SK-N-SH (cell line): ENCODE measurements around the gene IQSEC1. TPM values are rescaled to one million over a fixed set of nuclear protein-coding genes. Genes with fewer than 3 reads are reported as not detected.
A peak's percentile ranks its signal among the peaks of the same experiment; 100 is the strongest.

ENCODE experiments used
- CTCF ChIA-PET: fragments of 300-600, 350-600 bp; formaldehyde crosslinking; extraction: SDS; loops from one replicate; lab custom pipeline; 2021; lab: Yijun Ruan, JAX
- POLR2A ChIA-PET: fragments of 350-600 bp; sonication (Branson Sonifier 250); formaldehyde crosslinking; extraction: SDS; loops from one replicate; lab custom pipeline; 2020; ENCODE audit warnings: antibody characterized with exemption, inconsistent platforms; lab: Yijun Ruan, JAX
- DNase-seq: peaks from one replicate; pipeline ENCODE4 v3.0.0; 2012
- H2AFZ ChIP-seq: fragments of 200-600 bp; sonication (generic); 2 replicates; pipeline ENCODE4 v1.8.1; 2016; ENCODE audit warnings: antibody characterized with exemption, mild to moderate bottlenecking, low read depth
- H3F3A ChIP-seq: fragments of 200-600 bp; sonication (generic); replicated peaks from 2 replicates; pipeline ENCODE3; 2016; ENCODE audit warnings: antibody characterized with exemption, mild to moderate bottlenecking; ENCODE audit not compliant: insufficient read depth
- H3K27ac ChIP-seq, 2 experiments: fragments of 200-500 bp in 1 of 2; fragments of 200-600 bp in 1 of 2; sonication (Bioruptor generic) in 1 of 2; sonication (generic), shearing (Covaris generic) in 1 of 2; 2 replicates each; pipeline versions ENCODE4 v1.5.1 to v1.6.1; 2014 to 2016; ENCODE audit warnings: low read depth in 2 of 2, inconsistent platforms in 1 of 2, low read length in 1 of 2, mild to moderate bottlenecking in 1 of 2, mixed read lengths in 1 of 2
- H3K27me3 ChIP-seq: fragments of 200-600 bp; sonication (generic), shearing (Covaris generic); 2 replicates; pipeline ENCODE4 v1.6.1; 2016; ENCODE audit warnings: mixed run types; ENCODE audit not compliant: insufficient read depth
- H3K36me3 ChIP-seq, 2 experiments: fragments of 200-500 bp in 1 of 2; fragments of 200-600 bp in 1 of 2; sonication (Bioruptor generic) in 1 of 2; sonication (generic) in 1 of 2; replicated peaks in 1 of 2; 2 replicates each; pipeline versions ENCODE3 to v1.5.1; 2014 to 2016; ENCODE audit warnings: low read length in 1 of 2, mild to moderate bottlenecking in 1 of 2; ENCODE audit not compliant: insufficient read depth in 2 of 2, control insufficient read depth in 1 of 2
- H3K4me1 ChIP-seq, 2 experiments: fragments of 200-500 bp in 1 of 2; fragments of 200-600 bp in 1 of 2; sonication (Bioruptor generic) in 1 of 2; sonication (generic), shearing (Covaris generic) in 1 of 2; 2 replicates each; pipeline versions ENCODE4 v1.5.1 to v1.6.1; 2014 to 2016; ENCODE audit warnings: low read depth in 1 of 2, low read length in 1 of 2, mixed run types in 1 of 2; ENCODE audit not compliant: insufficient read depth in 2 of 2, control insufficient read depth in 1 of 2
- H3K4me2 ChIP-seq: fragments of 200-600 bp; sonication (generic), shearing (Covaris generic); 2 replicates; pipeline ENCODE4 v1.6.1; 2017; ENCODE audit warnings: mixed run types
- H3K4me3 ChIP-seq, 2 experiments: fragments of 200-500 bp in 1 of 2; fragments of 200-600 bp in 1 of 2; sonication (Bioruptor generic) in 1 of 2; sonication (generic), shearing (Covaris generic) in 1 of 2; 2 replicates each; pipeline versions ENCODE4 v1.5.1 to v1.8.1; 2014 to 2016; ENCODE audit warnings: low read depth in 2 of 2, inconsistent platforms in 1 of 2, low read length in 1 of 2, mild to moderate bottlenecking in 1 of 2, mixed read lengths in 1 of 2, moderate library complexity in 1 of 2
- H3K79me2 ChIP-seq: fragments of 200-600 bp; sonication (generic); 2 replicates; pipeline ENCODE4 v1.8.1; 2017; ENCODE audit warnings: mild to moderate bottlenecking; ENCODE audit not compliant: insufficient read depth
- H3K9ac ChIP-seq: fragments of 200-600 bp; sonication (generic); 2 replicates; pipeline ENCODE4 v1.6.1; 2017; ENCODE audit warnings: mixed run types
- H3K9me2 ChIP-seq: fragments of 200-600 bp; sonication (generic); 2 replicates; pipeline ENCODE4 v1.6.1; 2017; ENCODE audit warnings: mixed run types
- H3K9me3 ChIP-seq: fragments of 200-600 bp; sonication (generic); 2 replicates; pipeline ENCODE4 v1.6.1; 2017; ENCODE audit warnings: mixed run types, mild to moderate bottlenecking, moderate library complexity
- H4K20me1 ChIP-seq: fragments of 200-600 bp; sonication (generic); 2 replicates; pipeline ENCODE4 v1.6.1; 2017; ENCODE audit warnings: mild to moderate bottlenecking, mixed run types; ENCODE audit not compliant: insufficient read depth
- EP300 ChIP-seq, 2 experiments: IDR thresholded peaks; 2 replicates each; pipeline versions ENCODE4 v1.4.0 to v1.6.1; 2012; ENCODE audit warnings: borderline replicate concordance in 1 of 2, low read depth in 1 of 2, low read length in 1 of 2
- FOXJ3 ChIP-seq: sonication (generic); formaldehyde crosslinking; IDR thresholded peaks from 2 replicates; pipeline ENCODE4 v1.5.1; 2020; ENCODE audit warnings: mild to moderate bottlenecking, missing genetic modification reagents
- GABPA ChIP-seq: IDR thresholded peaks from 2 replicates; pipeline ENCODE4 v1.4.0; 2012; ENCODE audit warnings: low read depth, mild to moderate bottlenecking
- GATA2 ChIP-seq: sonication (generic); formaldehyde crosslinking; IDR thresholded peaks from 2 replicates; pipeline ENCODE4 v1.5.0; 2020; ENCODE audit warnings: mild to moderate bottlenecking, missing genetic modification reagents
- MAX ChIP-seq: IDR thresholded peaks from 2 replicates; pipeline ENCODE4 v1.4.0; 2012; ENCODE audit warnings: low read depth
- PBX3 ChIP-seq: IDR thresholded peaks from 2 replicates; pipeline ENCODE4; 2012
- POLR2AphosphoS5 ChIP-seq: IDR thresholded peaks from 2 replicates; pipeline ENCODE4 v1.6.1; 2012; ENCODE audit warnings: low read depth, low read length
- RAD21 ChIP-seq: IDR thresholded peaks from 2 replicates; pipeline ENCODE4 v1.6.1; 2012; ENCODE audit warnings: mild to moderate bottlenecking, low read length
- RFX5 ChIP-seq: IDR thresholded peaks from 2 replicates; pipeline ENCODE4 v1.6.1; 2012; ENCODE audit warnings: mild to moderate bottlenecking, improper control_type of control experiment, low read length
- RXRA ChIP-seq: IDR thresholded peaks from 2 replicates; pipeline ENCODE4 v1.4.0; 2012; ENCODE audit warnings: low read depth, mild to moderate bottlenecking, borderline replicate concordance
- SIN3A ChIP-seq: IDR thresholded peaks from 2 replicates; pipeline ENCODE4 v1.6.1; 2012; ENCODE audit warnings: low read depth, mild to moderate bottlenecking, low read length, moderate library complexity, borderline replicate concordance
- SMC3 ChIP-seq: IDR thresholded peaks from 2 replicates; pipeline ENCODE4 v1.6.1; 2012; ENCODE audit warnings: low read depth, low read length, improper control_type of control experiment
- YY1 ChIP-seq: IDR thresholded peaks from 2 replicates; pipeline ENCODE4 v1.4.0; 2012; ENCODE audit warnings: low read depth, mild to moderate bottlenecking
- WGBS: methylation state at CpG from one replicate; pipeline ENCODE4 v1.1.6; 2017; ENCODE audit warnings: low lambda C conversion rate; 5-methylcytosine and 5-hydroxymethylcytosine counted together
- polyA plus RNA-seq, 3 experiments: library from polyadenylated mRNA; depleted of rRNA; stranded (reverse); fragments of >200 nt; gene quantifications; 2 replicates each; pipeline ENCODE4 v1.2.3, GENCODE V29; 2012
- TF ChIP-seq, protein P1 (sequence below): fragments of 150-350 bp; IDR thresholded peaks from 2 replicates; pipeline ENCODE4 v1.6.1; 2016; ENCODE audit warnings: mild to moderate bottlenecking, low read depth, low read length
- TF ChIP-seq, protein P2 (sequence below): IDR thresholded peaks from 2 replicates; pipeline ENCODE4 v1.4.0; 2012; ENCODE audit warnings: low read depth, borderline replicate concordance

IQSEC1 gene
- polyA plus RNA-seq, 1 of the 3 experiments (the other 2 are of a cell fraction), result 6.2 TPM

- POLR2A ChIA-PET, result no interaction called here
- H3K4me2 ChIP-seq, result 0 out of 2 replicates have a peak overlapping the region, but pooled peaks have one; percentile 77
- no peaks in the 10 kb centered on the region for H3K9me3 ChIP-seq
- TF ChIP-seq RXRA (no peak), RFX5 (no peak), POLR2AphosphoS5 (no peak), GABPA (no peak), MAX (no peak), FOXJ3 (CRISPR knock-in tag) (no peak), GATA2 (CRISPR knock-in tag) (no peak), PBX3 (no peak), YY1 (no peak), SMC3 (no peak), RAD21 (no peak), EP300 (IDR thresholded peaks at IDR 0.05; ENCODE audit: borderline replicate concordance in 1 of 2, low read depth in 1 of 2, low read length in 1 of 2) (no peak), SIN3A (no peak)
- TF ChIP-seq, protein P1, sequence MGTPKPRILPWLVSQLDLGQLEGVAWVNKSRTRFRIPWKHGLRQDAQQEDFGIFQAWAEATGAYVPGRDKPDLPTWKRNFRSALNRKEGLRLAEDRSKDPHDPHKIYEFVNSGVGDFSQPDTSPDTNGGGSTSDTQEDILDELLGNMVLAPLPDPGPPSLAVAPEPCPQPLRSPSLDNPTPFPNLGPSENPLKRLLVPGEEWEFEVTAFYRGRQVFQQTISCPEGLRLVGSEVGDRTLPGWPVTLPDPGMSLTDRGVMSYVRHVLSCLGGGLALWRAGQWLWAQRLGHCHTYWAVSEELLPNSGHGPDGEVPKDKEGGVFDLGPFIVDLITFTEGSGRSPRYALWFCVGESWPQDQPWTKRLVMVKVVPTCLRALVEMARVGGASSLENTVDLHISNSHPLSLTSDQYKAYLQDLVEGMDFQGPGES, result no peak
- TF ChIP-seq, protein P2, sequence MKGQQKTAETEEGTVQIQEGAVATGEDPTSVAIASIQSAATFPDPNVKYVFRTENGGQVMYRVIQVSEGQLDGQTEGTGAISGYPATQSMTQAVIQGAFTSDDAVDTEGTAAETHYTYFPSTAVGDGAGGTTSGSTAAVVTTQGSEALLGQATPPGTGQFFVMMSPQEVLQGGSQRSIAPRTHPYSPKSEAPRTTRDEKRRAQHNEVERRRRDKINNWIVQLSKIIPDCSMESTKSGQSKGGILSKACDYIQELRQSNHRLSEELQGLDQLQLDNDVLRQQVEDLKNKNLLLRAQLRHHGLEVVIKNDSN, result no peak
- no peaks in the 10 kb centered on the region for H3K9me2 ChIP-seq
- no peak overlapping the region for H3K27ac ChIP-seq
- no peak overlapping the region for H3K4me3 ChIP-seq
- H3K27me3 ChIP-seq, result no peaks in the 10 kb centered on the region
- no peak overlapping the region for H2AFZ ChIP-seq
- peaks cover 31% of the 10 kb centered on the region for H4K20me1 ChIP-seq
- H3K4me1 ChIP-seq, result peaks cover 0 to 55% of the 10 kb centered on the region in 2 experiments; a peak in 2 of 4 replicates
- no peak for DNase-seq
- no peaks in the 10 kb centered on the region for H3F3A ChIP-seq
- WGBS, result 94% methylated on average over 5 of the region's 5 CpGs
- no peaks in the 10 kb centered on the region for H3K36me3 ChIP-seq
- no peak overlapping the region for H3K9ac ChIP-seq
- CTCF ChIA-PET, result interaction anchor here (1.6 to 3.0 kb wide), 2 partner anchors 13 to 26 kb away, joined by 8 to 12 read pairs; no protein-coding TSS in a partner anchor
- peaks cover 38% of the 10 kb centered on the region for H3K79me2 ChIP-seq
These were observed 104.7 kb downstream of the IQSEC1 start for GRCh38 chr3:12968541-12968940.
